Measurements from ENCODE around the gene BANP.

- TF ChIP-seq CTCF (IDR thresholded peaks at IDR 0.05) (no peak), POLR2A (IDR thresholded peaks at IDR 0.05) (no peak)
Observed at GRCh38 chr16:87947356-87948118, 3.7 kb upstream of the BANP start.
